GM12891 (cell line): ENCODE measurements around the gene ZC3H11A.

Source experiments
- DNase-seq: peaks from one replicate; pipeline ENCODE4 v3.0.0; 2011; ENCODE audit warnings: low spot score; ENCODE audit not compliant: insufficient read length
- FAIRE-seq: peaks from 2 replicates; lab custom pipeline; 2011; peaks lifted over from hg19 to GRCh38; lab: Jason Lieb, UNC
- PAX5 ChIP-seq: IDR thresholded peaks from 2 replicates; pipeline ENCODE4 v1.6.1; 2011; ENCODE audit warnings: low read length, moderate library complexity, mild to moderate bottlenecking; ENCODE audit not compliant: insufficient read depth, severe bottlenecking
- POLR2A ChIP-seq: IDR thresholded peaks from 2 replicates; pipeline ENCODE4 v1.6.1; 2011; ENCODE audit warnings: low read depth, low read length, control low read depth
- POLR2AphosphoS5 ChIP-seq: IDR thresholded peaks from 2 replicates; pipeline ENCODE4 v1.6.1; 2011; ENCODE audit warnings: low read depth, low read length, control low read depth
- POU2F2 ChIP-seq: IDR thresholded peaks from 2 replicates; pipeline ENCODE4 v1.6.1; 2011; ENCODE audit warnings: low read depth, mild to moderate bottlenecking, control low read depth, low read length, moderate library complexity
- SPI1 ChIP-seq: IDR thresholded peaks from 2 replicates; pipeline ENCODE4 v1.6.1; 2011; ENCODE audit warnings: low read depth, low read length, control low read depth
- TAF1 ChIP-seq: IDR thresholded peaks from 2 replicates; pipeline ENCODE4 v1.6.1; 2011; ENCODE audit warnings: low read depth, low read length, control low read depth

ZC3H11A gene

GRCh38 chr1:203764105-203765028 is 31.1 kb upstream of the ZC3H11A start:
- no peak for DNase-seq
- TF ChIP-seq POU2F2, result no peak
- TF ChIP-seq PAX5, result no peak
- no peak for TF ChIP-seq TAF1
- no peak for TF ChIP-seq POLR2A
- no peak for TF ChIP-seq POLR2AphosphoS5
- TF ChIP-seq SPI1, result no peak
- FAIRE-seq, result no peak

DNA sequence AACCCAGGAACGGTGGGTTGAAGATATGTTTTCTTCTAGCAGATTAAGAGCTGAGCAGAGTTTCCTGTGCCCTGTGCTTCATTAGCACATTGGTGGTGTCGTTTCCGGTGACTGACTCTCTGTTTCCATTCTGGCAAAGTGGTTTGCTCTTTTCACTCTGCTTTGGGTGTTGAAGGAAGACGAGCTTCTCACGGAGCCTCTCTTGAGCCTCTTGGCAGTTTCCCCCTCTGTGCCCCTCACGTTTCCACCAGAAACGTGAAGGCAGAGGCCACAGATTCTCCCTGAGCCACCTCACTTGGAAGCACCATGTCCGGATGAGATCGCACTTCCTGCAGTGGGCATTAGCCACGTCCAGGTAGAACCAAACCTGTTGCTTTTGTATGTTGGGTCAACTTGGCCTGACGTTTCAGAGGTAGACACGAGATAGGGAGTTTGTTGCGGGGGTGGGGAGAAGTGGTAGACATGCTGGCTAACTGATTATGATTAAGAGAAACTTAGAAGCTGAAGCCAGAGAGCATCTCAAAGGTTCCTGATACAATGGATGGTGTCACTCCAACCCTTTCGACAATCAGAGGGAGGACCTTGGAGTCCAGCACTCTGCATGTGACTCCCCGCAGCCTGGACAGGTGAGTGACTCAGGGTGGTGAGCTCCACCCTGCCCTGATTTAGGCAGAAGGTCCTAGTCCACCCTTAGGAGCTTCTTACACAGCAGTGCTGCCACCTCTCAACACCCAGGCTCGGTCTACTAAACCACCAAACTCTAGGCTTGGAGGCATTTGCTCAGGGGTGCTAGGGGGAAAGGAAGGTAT is 30.2 kb upstream of the ZC3H11A start, which contains the start of gene LAX1:
TSS of gene LAX1 (plus strand) at position 155 of the 809 bp plus-strand sequence. CDS start at position 538, 383 bp downstream.
- peak; percentile 56 for DNase-seq
- TF ChIP-seq POLR2AphosphoS5, result peak; percentile 83
- peak; percentile 85 for TF ChIP-seq TAF1
- TF ChIP-seq POLR2A, result peak; percentile 77
- TF ChIP-seq POU2F2, result no peak; the same call in 1 of the 2 replicates
- TF ChIP-seq PAX5, result no peak
- TF ChIP-seq SPI1, result no peak
- FAIRE-seq, result peak; percentile 84

- TF ChIP-seq POU2F2, result no peak
- no peak for TF ChIP-seq TAF1
- TF ChIP-seq SPI1, result no peak
- no peak for TF ChIP-seq PAX5
- no peak for TF ChIP-seq POLR2AphosphoS5
- TF ChIP-seq POLR2A, result no peak
- FAIRE-seq (no peak), DNase-seq (no peak)
Observed at GRCh38 chr1:203768256-203768655, 27.2 kb upstream of the ZC3H11A start.

DNA sequence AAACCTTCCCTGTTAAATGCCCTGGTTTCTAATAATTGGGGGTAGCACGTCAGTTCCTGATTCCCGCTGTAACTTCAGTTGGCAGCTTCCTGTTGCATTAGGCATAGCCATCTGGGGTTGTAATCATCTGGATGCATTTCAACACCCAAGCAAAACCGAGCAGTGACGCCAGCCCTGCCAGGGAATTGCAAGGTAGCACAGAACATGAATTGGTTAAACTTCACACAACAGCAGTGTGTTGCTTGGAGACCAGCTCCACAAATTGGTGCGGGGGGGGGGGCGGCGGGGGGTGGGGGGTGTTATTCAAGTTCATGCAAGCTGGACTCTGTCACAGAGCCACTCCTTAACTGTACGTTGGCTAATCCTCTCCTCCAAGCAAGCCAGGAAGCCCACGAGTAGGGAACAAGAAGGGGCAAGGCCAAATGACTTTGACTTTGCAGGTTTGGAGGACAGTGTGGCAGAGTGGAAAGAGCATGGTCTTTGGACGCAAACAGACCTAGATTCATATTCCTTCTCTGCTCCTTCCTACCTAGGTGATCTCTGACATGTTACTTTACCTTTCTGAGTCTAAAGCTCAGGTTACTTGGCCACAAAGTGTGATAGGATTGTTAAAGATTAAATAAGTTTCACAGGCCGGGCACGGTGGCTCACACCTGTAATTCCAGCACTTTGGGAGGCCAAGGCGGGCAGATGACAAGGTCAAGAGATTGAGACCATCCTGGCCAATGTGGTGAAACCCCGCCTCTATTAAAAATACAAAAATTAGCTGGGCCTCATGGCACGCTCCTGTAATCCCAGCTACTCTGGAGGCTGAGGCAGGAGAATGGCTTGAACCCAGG is 25.7 kb upstream of the ZC3H11A start:
- no peak for TF ChIP-seq POU2F2
- no peak for TF ChIP-seq PAX5
- TF ChIP-seq TAF1, result no peak
- TF ChIP-seq SPI1, result no peak
- no peak for TF ChIP-seq POLR2AphosphoS5
- TF ChIP-seq POLR2A, result no peak
- FAIRE-seq (peak; percentile 65), DNase-seq (no peak)

DNA sequence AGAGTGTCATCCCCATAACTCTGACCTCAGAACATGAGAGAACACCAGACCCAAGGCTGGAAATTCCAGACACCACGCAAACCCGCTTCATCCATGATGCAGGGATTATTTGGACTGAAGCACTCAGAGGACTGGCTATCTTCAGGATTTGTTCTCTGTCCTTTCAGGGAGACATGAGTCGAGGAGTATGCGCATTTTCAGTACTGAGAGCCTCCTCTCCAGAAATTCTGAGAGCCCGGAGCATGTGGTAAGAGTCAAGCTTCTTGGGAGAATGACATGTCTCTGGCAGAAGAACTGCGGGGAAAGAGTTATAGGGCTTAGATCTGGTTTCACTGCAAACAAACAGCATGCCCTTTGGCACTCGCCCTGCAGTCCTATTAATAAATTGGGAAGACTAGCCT is 23.5 kb upstream of the ZC3H11A start:
- no peak for TF ChIP-seq POLR2AphosphoS5
- no peak for TF ChIP-seq POU2F2
- TF ChIP-seq PAX5, result no peak
- TF ChIP-seq SPI1, result no peak
- no peak for TF ChIP-seq POLR2A
- TF ChIP-seq TAF1, result no peak
- DNase-seq (no peak), FAIRE-seq (no peak)

GRCh38 chr1:203772836-203773235 is 22.6 kb upstream of the ZC3H11A start:
- FAIRE-seq (no peak), DNase-seq (no peak)
- TF ChIP-seq POLR2A (no peak), POLR2AphosphoS5 (no peak), SPI1 (no peak), POU2F2 (no peak), TAF1 (no peak), PAX5 (no peak)

DNA sequence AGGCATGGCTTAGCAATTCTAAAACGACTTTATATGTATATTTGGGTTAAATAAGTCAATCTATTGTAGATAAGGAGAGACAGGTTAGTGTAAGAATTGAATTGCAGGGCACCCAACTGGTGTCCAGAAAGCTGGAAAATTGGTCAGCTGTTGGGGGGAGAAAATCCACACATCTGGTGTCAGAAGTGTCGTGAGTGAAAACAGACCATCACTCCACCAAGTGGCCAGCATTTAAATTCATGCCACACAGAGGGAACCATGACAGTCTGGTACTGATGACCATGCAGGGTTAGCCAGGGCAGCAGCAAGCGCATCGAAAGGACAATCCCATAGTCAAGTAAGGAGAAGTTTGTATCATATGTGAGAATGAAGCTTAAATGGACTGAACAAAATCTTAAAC is 18.8 kb upstream of the ZC3H11A start:
- no peak for DNase-seq
- FAIRE-seq, result no peak
- TF ChIP-seq SPI1, result no peak
- no peak for TF ChIP-seq PAX5
- no peak for TF ChIP-seq POLR2A
- no peak for TF ChIP-seq TAF1
- no peak for TF ChIP-seq POU2F2
- no peak for TF ChIP-seq POLR2AphosphoS5

GRCh38 chr1:203777596-203777995 is 17.8 kb upstream of the ZC3H11A start:
- no peak for DNase-seq
- no peak for FAIRE-seq

GRCh38 chr1:203778146-203778545 is 17.3 kb upstream of the ZC3H11A start:
- TF ChIP-seq POLR2AphosphoS5, result no peak
- no peak for TF ChIP-seq SPI1
- TF ChIP-seq PAX5, result no peak
- TF ChIP-seq POU2F2, result no peak
- no peak for TF ChIP-seq TAF1
- TF ChIP-seq POLR2A, result no peak
- DNase-seq (no peak), FAIRE-seq (no peak)

More at GRCh38 chr1:203777596-203777995, 17.8 kb upstream of the ZC3H11A start:
- TF ChIP-seq POLR2A, result no peak
- TF ChIP-seq SPI1, result no peak
- no peak for TF ChIP-seq POLR2AphosphoS5
- TF ChIP-seq POU2F2, result no peak
- no peak for TF ChIP-seq PAX5
- no peak for TF ChIP-seq TAF1
